ENCODE data around the gene ANKRD11.

- TF ChIP-seq CTCF (IDR thresholded peaks at IDR 0.05; ENCODE audit: low read depth, low read length, poor library complexity, severe bottlenecking) (no peak), EZH2phosphoT487 (IDR thresholded peaks at IDR 0.05; ENCODE audit: borderline replicate concordance, low read length) (no peak)
Measured at GRCh38 chr16:89511374-89511773, 21.0 kb upstream of the ANKRD11 start.

Data from DOHH2 (cell line).